Keratinocyte (primary cell): ENCODE results near the gene WDR33. TPM values are rescaled to one million over a fixed set of nuclear protein-coding genes. Genes with fewer than 3 reads are reported as not detected.

ENCODE experiments used
- DNase-seq: peaks from one replicate; pipeline ENCODE4 v3.0.0-alpha.2; 2011; ENCODE audit warnings: low read depth, missing footprints, low spot score
- FAIRE-seq: peaks from 2 replicates; lab custom pipeline; 2011; peaks lifted over from hg19 to GRCh38; lab: Jason Lieb, UNC
- H2AFZ ChIP-seq: 2 replicates; pipeline ENCODE4 v1.6.0; 2012; ENCODE audit warnings: low read length, control low read depth, inconsistent platforms; ENCODE audit not compliant: control insufficient read depth
- H3K27ac ChIP-seq: 2 replicates; pipeline ENCODE4 v1.5.1; 2011; ENCODE audit warnings: low read length; ENCODE audit not compliant: control insufficient read depth, insufficient read depth
- H3K27me3 ChIP-seq: 3 replicates; pipeline ENCODE4 v1.6.0; 2011; ENCODE audit warnings: low read length; ENCODE audit not compliant: control insufficient read depth, insufficient read depth; ENCODE audit errors: extremely low read depth
- H3K36me3 ChIP-seq, 2 experiments: 2 replicates in 1 of 2; 3 replicates in 1 of 2; pipeline ENCODE4 v1.5.1; 2011; ENCODE audit warnings: low read length in 2 of 2, mild to moderate bottlenecking in 1 of 2; ENCODE audit not compliant: control insufficient read depth in 2 of 2, insufficient read depth in 2 of 2; ENCODE audit errors: extremely low read depth in 1 of 2
- H3K4me1 ChIP-seq: 3 replicates; pipeline ENCODE4 v1.5.1; 2011; ENCODE audit warnings: low read length; ENCODE audit not compliant: control insufficient read depth, insufficient read depth; ENCODE audit errors: extremely low read depth
- H3K4me2 ChIP-seq: 3 replicates; pipeline ENCODE4 v1.6.0; 2011; ENCODE audit warnings: low read depth, low read length; ENCODE audit not compliant: control insufficient read depth, insufficient read depth; ENCODE audit errors: extremely low read depth
- H3K4me3 ChIP-seq, 3 experiments: fragments of 200-600 bp in 1 of 3; sonication (generic) in 1 of 3; 2 replicates in 2 of 3; 3 replicates in 1 of 3; pipeline ENCODE4 v1.5.1; 2011 to 2016; ENCODE audit warnings: low read length in 3 of 3, mild to moderate bottlenecking in 3 of 3, control low read depth in 2 of 3, inconsistent platforms in 1 of 3, low read depth in 1 of 3, mixed read lengths in 1 of 3, mixed run types in 1 of 3, moderate library complexity in 1 of 3; ENCODE audit not compliant: control insufficient read depth in 2 of 3, insufficient read depth in 2 of 3; ENCODE audit errors: extremely low read depth in 1 of 3
- H3K79me2 ChIP-seq: 2 replicates; pipeline ENCODE4 v1.6.0; 2012; ENCODE audit warnings: low read length; ENCODE audit not compliant: control insufficient read depth, insufficient read depth
- H3K9ac ChIP-seq: 3 replicates; pipeline ENCODE4 v1.6.0; 2011; ENCODE audit warnings: low read length; ENCODE audit not compliant: control insufficient read depth, insufficient read depth; ENCODE audit errors: extremely low read depth
- H3K9me1 ChIP-seq: 3 replicates; pipeline ENCODE4 v1.6.0; 2011; ENCODE audit warnings: low read length; ENCODE audit not compliant: control insufficient read depth, insufficient read depth; ENCODE audit errors: extremely low read depth
- H3K9me3 ChIP-seq: 2 replicates; pipeline ENCODE4 v1.5.1; 2012; ENCODE audit warnings: low read depth, low read length; ENCODE audit not compliant: control insufficient read depth
- H4K20me1 ChIP-seq: 3 replicates; pipeline ENCODE4 v1.6.0; 2011; ENCODE audit warnings: low read length; ENCODE audit not compliant: control insufficient read depth, insufficient read depth; ENCODE audit errors: extremely low read depth
- EZH2 ChIP-seq: IDR thresholded peaks from one replicate; pipeline ENCODE4 v1.6.1; 2012; ENCODE audit warnings: inconsistent platforms, mild to moderate bottlenecking, low read length, moderate library complexity
- dilution Hi-C: fragments of 300-500 bp; cut with MboI; formaldehyde crosslinking; loops from one replicate; pipeline ENCODE4 v1.7.0; 2020; ENCODE audit warnings: low sequenced_read_pairs; ENCODE audit not compliant: extremely low pct_ligation_motif_present
- polyA plus RNA-seq, 5 experiments: library from polyadenylated mRNA; depleted of rRNA in 3 of 5; stranded (reverse) in 3 of 5; stranded (forward) in 1 of 5; unstranded in 1 of 5; fragments of >200 nt; gene quantifications; 1 replicate in 1 of 5; 2 replicates in 3 of 5; 3 replicates in 1 of 5; pipeline versions ENCODE4 v1.2.1 to v1.2.3, GENCODE V29; 2011 to 2012; ENCODE audit warnings: missing spikeins in 2 of 5, low read depth in 1 of 5, low replicate concordance in 1 of 5
- TF ChIP-seq, protein P1 (sequence below), 3 experiments: IDR thresholded peaks in 1 of 3; conservative IDR thresholded peaks in 1 of 3; optimal IDR thresholded peaks in 1 of 3; 2 replicates in 2 of 3; 3 replicates in 1 of 3; pipeline versions ENCODE3 to v1.5.1; 2011; ENCODE audit warnings: low read length in 3 of 3, mild to moderate bottlenecking in 3 of 3, moderate library complexity in 2 of 3, control low read depth in 1 of 3, inconsistent platforms in 1 of 3; ENCODE audit not compliant: insufficient read depth in 2 of 3; ENCODE audit errors: extremely low read depth in 1 of 3

The WDR33 gene
- polyA plus RNA-seq, 1 donor (not counting 4 experiments of a cell fraction or from before 2014, with no cell fraction given) = 44.5 TPM

DNA sequence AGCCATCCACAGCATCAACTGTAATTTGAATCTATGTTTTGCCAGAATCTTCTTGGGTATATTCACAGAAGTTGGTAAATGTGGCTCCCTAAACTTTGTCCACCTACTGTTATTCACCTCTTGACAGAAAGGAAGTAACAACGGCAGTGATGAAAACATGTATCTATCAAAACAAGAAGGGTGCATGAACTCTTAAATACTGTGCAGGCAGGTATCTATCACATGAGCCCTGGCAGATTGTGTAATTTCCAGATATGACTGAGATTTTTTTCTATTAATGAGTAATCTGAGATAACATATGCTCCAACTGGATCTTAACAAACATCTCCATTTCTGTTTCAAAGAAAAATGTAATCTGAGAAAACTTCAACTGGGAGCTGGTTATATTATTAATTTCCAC lies 73.1 kb downstream of the WDR33 start:
- no peak overlapping the region for H2AFZ ChIP-seq
- H3K9me3 ChIP-seq = no peaks in the 10 kb centered on the region
- H3K4me1 ChIP-seq = no peaks in the 10 kb centered on the region
- H3K9ac ChIP-seq = no peak overlapping the region
- no peak for FAIRE-seq
- no peak overlapping the region for H3K4me3 ChIP-seq
- H3K27ac ChIP-seq = no peak overlapping the region
- DNase-seq = no peak
- peaks cover 0 to 2% of the 10 kb centered on the region in 2 experiments for H3K36me3 ChIP-seq
- no peaks in the 10 kb centered on the region for H3K27me3 ChIP-seq
- H3K79me2 ChIP-seq = no peaks in the 10 kb centered on the region
- TF ChIP-seq, protein P1, sequence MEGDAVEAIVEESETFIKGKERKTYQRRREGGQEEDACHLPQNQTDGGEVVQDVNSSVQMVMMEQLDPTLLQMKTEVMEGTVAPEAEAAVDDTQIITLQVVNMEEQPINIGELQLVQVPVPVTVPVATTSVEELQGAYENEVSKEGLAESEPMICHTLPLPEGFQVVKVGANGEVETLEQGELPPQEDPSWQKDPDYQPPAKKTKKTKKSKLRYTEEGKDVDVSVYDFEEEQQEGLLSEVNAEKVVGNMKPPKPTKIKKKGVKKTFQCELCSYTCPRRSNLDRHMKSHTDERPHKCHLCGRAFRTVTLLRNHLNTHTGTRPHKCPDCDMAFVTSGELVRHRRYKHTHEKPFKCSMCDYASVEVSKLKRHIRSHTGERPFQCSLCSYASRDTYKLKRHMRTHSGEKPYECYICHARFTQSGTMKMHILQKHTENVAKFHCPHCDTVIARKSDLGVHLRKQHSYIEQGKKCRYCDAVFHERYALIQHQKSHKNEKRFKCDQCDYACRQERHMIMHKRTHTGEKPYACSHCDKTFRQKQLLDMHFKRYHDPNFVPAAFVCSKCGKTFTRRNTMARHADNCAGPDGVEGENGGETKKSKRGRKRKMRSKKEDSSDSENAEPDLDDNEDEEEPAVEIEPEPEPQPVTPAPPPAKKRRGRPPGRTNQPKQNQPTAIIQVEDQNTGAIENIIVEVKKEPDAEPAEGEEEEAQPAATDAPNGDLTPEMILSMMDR (optimal IDR thresholded peaks at IDR 0.05 in 1 of 3, IDR thresholded peaks at IDR 0.05 in 1 of 3, conservative IDR thresholded peaks at IDR 0.05 in 1 of 3; ENCODE audit: extremely low read depth in 1 of 3, insufficient read depth in 2 of 3, low read length in 3 of 3) = no peak
- no peak for TF ChIP-seq EZH2
- H3K4me2 ChIP-seq = no peak overlapping the region
- dilution Hi-C loops = no loop called here
- H4K20me1 ChIP-seq = no peaks in the 10 kb centered on the region
- no peaks in the 10 kb centered on the region for H3K9me1 ChIP-seq

DNA sequence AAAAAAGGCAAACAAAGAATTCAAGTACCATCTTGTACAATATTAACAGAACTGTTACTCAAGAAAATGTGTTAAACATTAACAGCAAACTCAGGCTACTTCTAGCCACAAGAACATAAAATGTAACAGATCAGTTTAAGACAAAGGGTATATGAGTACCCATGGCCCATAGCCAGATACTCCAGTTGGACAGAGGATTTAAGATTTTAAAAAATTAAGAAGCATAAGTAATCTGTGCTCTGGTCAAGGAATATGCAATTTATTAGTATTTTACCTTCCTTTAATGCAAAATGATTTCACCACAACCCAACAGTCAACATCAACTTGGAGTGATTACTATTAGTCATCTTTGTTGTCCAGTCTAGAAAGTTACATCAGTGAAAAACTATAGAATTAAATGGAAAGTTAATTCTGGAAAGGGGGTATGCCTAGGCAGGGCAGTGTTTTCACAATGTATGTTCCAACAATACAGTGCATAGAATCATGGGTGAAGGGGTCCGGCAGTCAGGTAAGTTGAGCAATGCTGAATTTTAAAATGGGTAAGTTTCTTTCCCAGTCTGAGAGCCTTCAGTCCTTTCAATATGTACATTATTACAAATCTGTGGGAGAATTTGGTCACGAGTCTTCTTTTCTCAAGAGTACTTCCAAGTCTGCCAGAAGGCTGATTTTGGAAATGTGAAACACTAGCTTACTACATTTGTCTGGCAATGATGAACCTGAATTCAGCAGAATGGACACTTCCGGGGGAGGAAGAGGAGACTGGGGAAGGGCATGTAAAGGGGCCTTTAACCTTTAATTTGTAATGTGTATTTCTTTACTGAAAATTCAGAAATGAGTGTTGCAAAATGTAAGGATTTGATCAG lies 75.2 kb downstream of the WDR33 start:
- Histone ChIP-seq H3K9me3 (no peaks in the 10 kb centered on the region), H3K27ac (no peak overlapping the region), H3K9ac (no peak overlapping the region), H4K20me1 (no peaks in the 10 kb centered on the region), H3K79me2 (no peaks in the 10 kb centered on the region), H3K36me3 (no peaks in the 10 kb centered on the region), H3K4me3 (no peak overlapping the region), H2AFZ (no peak overlapping the region), H3K4me2 (no peak overlapping the region), H3K27me3 (no peaks in the 10 kb centered on the region), H3K9me1 (no peaks in the 10 kb centered on the region), H3K4me1 (no peaks in the 10 kb centered on the region)
- DNase-seq (no peak), FAIRE-seq (no peak)
- TF ChIP-seq, protein P1 (optimal IDR thresholded peaks at IDR 0.05 in 1 of 3, IDR thresholded peaks at IDR 0.05 in 1 of 3, conservative IDR thresholded peaks at IDR 0.05 in 1 of 3; ENCODE audit: extremely low read depth in 1 of 3, insufficient read depth in 2 of 3, low read length in 3 of 3) = no peak
- TF ChIP-seq EZH2 = no peak
- dilution Hi-C loops = no loop called here
